A172 (cell line): ENCODE measurements around the gene HSPG2. TPM values are rescaled to one million over a fixed set of nuclear protein-coding genes. Genes with fewer than 3 reads are reported as not detected.

ENCODE experiments used
- DNase-seq: peaks from one replicate; pipeline ENCODE4 v3.0.0-alpha.2; 2015; ENCODE audit warnings: low spot score
- total RNA-seq: library from RNA; depleted of rRNA; stranded (reverse); fragments of >200 nt; shearing (Covaris generic); gene quantifications from 2 replicates; pipeline ENCODE4 v1.2.3, GENCODE V29; 2014

Gene HSPG2
- total RNA-seq, 1 experiment from 2014 or later, result 17.9 TPM

GRCh38 chr1:21898326-21899200 lies 38.5 kb downstream of the HSPG2 start:
- no peak for DNase-seq

GRCh38 chr1:21897844-21898243 lies 39.3 kb downstream of the HSPG2 start:
- DNase-seq, result no peak

GRCh38 chr1:21896652-21897532 lies 40.2 kb downstream of the HSPG2 start:
- no peak for DNase-seq

GRCh38 chr1:21896026-21896425 lies 41.1 kb downstream of the HSPG2 start:
- no peak for DNase-seq

GRCh38 chr1:21894034-21894881 lies 42.9 kb downstream of the HSPG2 start:
- no peak for DNase-seq

GRCh38 chr1:21893046-21893805 lies 43.9 kb downstream of the HSPG2 start:
- DNase-seq, result no peak

- no peak for DNase-seq
These were observed 45.3 kb downstream of the HSPG2 start for GRCh38 chr1:21891621-21892479.

- no peak for DNase-seq
These were observed 46.0 kb downstream of the HSPG2 start for GRCh38 chr1:21891081-21891480.

GRCh38 chr1:21888500-21888899 lies 48.6 kb downstream of the HSPG2 start:
- no peak for DNase-seq

- DNase-seq, result no peak
These were observed 49.3 kb downstream of the HSPG2 start for GRCh38 chr1:21887796-21888195.

GRCh38 chr1:21887216-21887736 lies 49.8 kb downstream of the HSPG2 start:
- no peak for DNase-seq

- DNase-seq, result no peak
These were observed 50.5 kb downstream of the HSPG2 start for GRCh38 chr1:21886486-21887215.

GRCh38 chr1:21885236-21886037 lies 51.7 kb downstream of the HSPG2 start:
- no peak for DNase-seq

- no peak for DNase-seq
These were observed 52.5 kb downstream of the HSPG2 start for GRCh38 chr1:21884456-21885235.

GRCh38 chr1:21882721-21883415 lies 54.2 kb downstream of the HSPG2 start:
- no peak for DNase-seq

GRCh38 chr1:21881250-21881649 lies 55.9 kb downstream of the HSPG2 start:
- DNase-seq, result no peak

GRCh38 chr1:21880619-21880970 lies 56.5 kb downstream of the HSPG2 start:
- no peak for DNase-seq
